ENCODE data around the gene PHTF2. TPM values are rescaled to one million over a fixed set of nuclear protein-coding genes. Genes with fewer than 3 reads are reported as not detected.

PHTF2 gene
- total and polyA plus RNA-seq, 3 donors from 2014 or later: 13.9 to 35.3 (median 26.6) TPM

GRCh38 chr7:77908664-77909063 is 110.1 kb downstream of the PHTF2 start:
- intact Hi-C loops (cut with DNase I; ENCODE audit: low total_unique reads): no loop called here
- Histone ChIP-seq H3K27ac (no peak overlapping the region), H3K36me3 (ENCODE audit: low read depth, missing control alignments) (no peaks in the 10 kb centered on the region), H3K27me3 (no peaks in the 10 kb centered on the region), H3K9me3 (no peaks in the 10 kb centered on the region), H3K4me3 (no peak overlapping the region), H3K4me1 (no peaks in the 10 kb centered on the region)
- TF ChIP-seq POLR2A (IDR thresholded peaks at IDR 0.05): no peak
- TF ChIP-seq, protein P1, sequence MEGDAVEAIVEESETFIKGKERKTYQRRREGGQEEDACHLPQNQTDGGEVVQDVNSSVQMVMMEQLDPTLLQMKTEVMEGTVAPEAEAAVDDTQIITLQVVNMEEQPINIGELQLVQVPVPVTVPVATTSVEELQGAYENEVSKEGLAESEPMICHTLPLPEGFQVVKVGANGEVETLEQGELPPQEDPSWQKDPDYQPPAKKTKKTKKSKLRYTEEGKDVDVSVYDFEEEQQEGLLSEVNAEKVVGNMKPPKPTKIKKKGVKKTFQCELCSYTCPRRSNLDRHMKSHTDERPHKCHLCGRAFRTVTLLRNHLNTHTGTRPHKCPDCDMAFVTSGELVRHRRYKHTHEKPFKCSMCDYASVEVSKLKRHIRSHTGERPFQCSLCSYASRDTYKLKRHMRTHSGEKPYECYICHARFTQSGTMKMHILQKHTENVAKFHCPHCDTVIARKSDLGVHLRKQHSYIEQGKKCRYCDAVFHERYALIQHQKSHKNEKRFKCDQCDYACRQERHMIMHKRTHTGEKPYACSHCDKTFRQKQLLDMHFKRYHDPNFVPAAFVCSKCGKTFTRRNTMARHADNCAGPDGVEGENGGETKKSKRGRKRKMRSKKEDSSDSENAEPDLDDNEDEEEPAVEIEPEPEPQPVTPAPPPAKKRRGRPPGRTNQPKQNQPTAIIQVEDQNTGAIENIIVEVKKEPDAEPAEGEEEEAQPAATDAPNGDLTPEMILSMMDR (IDR thresholded peaks at IDR 0.05): no peak
- WGBS, 2 donors: 61 to 63% methylated on average over 2 of the region's 2 CpGs
- no peak for DNase-seq

DNA sequence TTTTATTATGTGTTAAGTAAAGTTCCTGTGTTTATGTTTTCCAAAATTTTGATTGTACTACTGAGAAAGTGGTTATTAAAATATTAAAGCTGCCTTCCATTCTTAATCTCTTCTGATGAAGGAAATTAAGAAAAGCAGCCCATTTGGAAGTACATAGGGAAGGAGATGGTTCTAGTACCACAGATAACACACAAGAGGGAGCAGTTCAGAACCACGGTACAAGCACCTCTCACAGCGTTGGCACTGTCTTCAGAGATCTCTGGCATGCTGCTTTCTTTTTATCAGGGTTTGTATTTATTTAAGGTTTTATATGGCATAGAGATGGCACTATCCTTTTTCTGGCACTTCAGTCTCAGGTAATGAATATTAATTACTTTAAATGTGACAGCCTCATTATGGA is 111.6 kb downstream of the PHTF2 start:
- Histone ChIP-seq H3K27me3 (no peaks in the 10 kb centered on the region), H3K9me3 (no peaks in the 10 kb centered on the region), H3K27ac (no peak overlapping the region), H3K4me1 (no peaks in the 10 kb centered on the region), H3K36me3 (ENCODE audit: low read depth, missing control alignments) (no peaks in the 10 kb centered on the region), H3K4me3 (no peak overlapping the region)
- WGBS, 2 donors: 79 to 85% methylated on average over 2 of the region's 2 CpGs
- intact Hi-C loops (cut with DNase I; ENCODE audit: low total_unique reads): no loop called here
- no peak for DNase-seq
- TF ChIP-seq POLR2A (IDR thresholded peaks at IDR 0.05): no peak
- TF ChIP-seq, protein P1 (IDR thresholded peaks at IDR 0.05): no peak

DNA sequence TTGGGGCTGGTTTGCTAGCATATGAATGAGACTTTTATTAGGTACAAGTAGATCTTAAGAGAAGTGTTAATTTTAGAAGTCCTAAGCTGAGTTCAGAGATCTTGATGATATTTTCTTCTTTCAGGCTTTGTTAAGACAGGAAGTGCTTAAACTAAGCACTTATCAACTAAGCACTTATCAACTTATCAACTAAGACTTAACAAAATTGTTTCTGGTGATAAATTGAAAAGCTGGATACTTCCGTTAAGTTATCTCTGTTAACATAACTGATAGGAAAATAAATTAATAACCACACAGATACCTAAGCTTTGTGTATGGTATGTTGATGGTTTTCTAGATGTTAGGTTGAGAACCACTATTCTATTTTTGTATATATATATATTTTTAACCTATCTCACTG is 113.7 kb downstream of the PHTF2 start:
- intact Hi-C loops (cut with DNase I; ENCODE audit: low total_unique reads): no loop called here
- Histone ChIP-seq H3K27ac (no peak overlapping the region), H3K36me3 (ENCODE audit: low read depth, missing control alignments) (no peaks in the 10 kb centered on the region), H3K4me3 (no peak overlapping the region), H3K9me3 (no peaks in the 10 kb centered on the region), H3K4me1 (no peaks in the 10 kb centered on the region), H3K27me3 (no peaks in the 10 kb centered on the region)
- TF ChIP-seq, protein P1 (IDR thresholded peaks at IDR 0.05): no peak
- no peak for TF ChIP-seq POLR2A (IDR thresholded peaks at IDR 0.05)
- DNase-seq: no peak
- 79 to 89% methylated on average over 1 of the region's 1 CpG for WGBS, 2 donors

GRCh38 chr7:77913977-77914607 is 115.5 kb downstream of the PHTF2 start:
- TF ChIP-seq, protein P1 (IDR thresholded peaks at IDR 0.05): no peak
- TF ChIP-seq POLR2A (IDR thresholded peaks at IDR 0.05): no peak
- no peak for DNase-seq
- Histone ChIP-seq H3K9me3 (no peaks in the 10 kb centered on the region), H3K4me1 (no peaks in the 10 kb centered on the region), H3K27me3 (no peaks in the 10 kb centered on the region), H3K4me3 (no peak overlapping the region), H3K36me3 (ENCODE audit: low read depth, missing control alignments) (no peaks in the 10 kb centered on the region), H3K27ac (no peak overlapping the region)
- 91 to 97% methylated on average over 4 of the region's 4 CpGs for WGBS, 2 donors
- intact Hi-C loops (cut with DNase I; ENCODE audit: low total_unique reads): no loop called here

Data from testis (tissue), 3 donors.